Measurements from ENCODE around the gene CNFN.

The CNFN gene

DNA sequence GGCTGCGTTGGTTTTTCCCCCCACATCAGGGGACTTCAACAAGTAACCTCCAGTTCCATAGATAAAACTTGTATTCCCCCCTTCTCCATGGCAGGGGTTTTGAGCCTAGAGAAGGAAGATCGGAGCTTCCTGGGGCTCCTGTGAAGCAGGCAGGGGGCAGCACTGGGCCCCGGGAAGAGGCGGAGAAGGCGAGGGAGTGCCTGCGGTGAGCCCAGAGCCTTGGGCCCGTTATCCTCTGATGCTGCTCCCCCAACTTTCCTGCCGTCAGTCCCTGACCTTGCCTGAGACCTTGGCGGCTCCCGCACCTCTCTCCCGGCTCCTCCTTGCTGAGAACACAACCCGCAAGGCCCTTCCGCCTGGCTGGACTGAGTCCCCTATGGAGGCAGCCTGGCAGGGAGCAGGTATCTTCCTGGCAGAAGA is 34.6 kb upstream of the CNFN start:
- Histone ChIP-seq H3K9me3 (ENCODE audit: insufficient read depth, low read length) (no peaks in the 10 kb centered on the region), H3K4me3 (ENCODE audit: low read length) (no peak overlapping the region), H3K27me3 (ENCODE audit: low read depth, low read length) (no peaks in the 10 kb centered on the region), H3K9ac (ENCODE audit: low read length) (no peak overlapping the region), H4K20me1 (ENCODE audit: insufficient read depth, low read length) (no peaks in the 10 kb centered on the region), H3K4me1 (ENCODE audit: low read length) (peaks cover 10% of the 10 kb centered on the region; the same call in 1 of the 2 replicates), H3K36me3 (replicated peaks; ENCODE audit: low read depth, low read length) (no peaks in the 10 kb centered on the region), H3K79me2 (ENCODE audit: low read length) (peaks cover 12% of the 10 kb centered on the region; the same call in 1 of the 2 replicates), H2AFZ (ENCODE audit: low read depth, low read length) (no peak overlapping the region), H3K27ac (ENCODE audit: low read length) (no peak overlapping the region), H3K4me2 (ENCODE audit: low read length) (no peak overlapping the region)
- TF ChIP-seq, protein P1, sequence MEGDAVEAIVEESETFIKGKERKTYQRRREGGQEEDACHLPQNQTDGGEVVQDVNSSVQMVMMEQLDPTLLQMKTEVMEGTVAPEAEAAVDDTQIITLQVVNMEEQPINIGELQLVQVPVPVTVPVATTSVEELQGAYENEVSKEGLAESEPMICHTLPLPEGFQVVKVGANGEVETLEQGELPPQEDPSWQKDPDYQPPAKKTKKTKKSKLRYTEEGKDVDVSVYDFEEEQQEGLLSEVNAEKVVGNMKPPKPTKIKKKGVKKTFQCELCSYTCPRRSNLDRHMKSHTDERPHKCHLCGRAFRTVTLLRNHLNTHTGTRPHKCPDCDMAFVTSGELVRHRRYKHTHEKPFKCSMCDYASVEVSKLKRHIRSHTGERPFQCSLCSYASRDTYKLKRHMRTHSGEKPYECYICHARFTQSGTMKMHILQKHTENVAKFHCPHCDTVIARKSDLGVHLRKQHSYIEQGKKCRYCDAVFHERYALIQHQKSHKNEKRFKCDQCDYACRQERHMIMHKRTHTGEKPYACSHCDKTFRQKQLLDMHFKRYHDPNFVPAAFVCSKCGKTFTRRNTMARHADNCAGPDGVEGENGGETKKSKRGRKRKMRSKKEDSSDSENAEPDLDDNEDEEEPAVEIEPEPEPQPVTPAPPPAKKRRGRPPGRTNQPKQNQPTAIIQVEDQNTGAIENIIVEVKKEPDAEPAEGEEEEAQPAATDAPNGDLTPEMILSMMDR (IDR thresholded peaks at IDR 0.05; ENCODE audit: low read depth, low read length): no peak
- no peak for TF ChIP-seq EZH2phosphoT487 (IDR thresholded peaks at IDR 0.05; ENCODE audit: low read depth)

DNA sequence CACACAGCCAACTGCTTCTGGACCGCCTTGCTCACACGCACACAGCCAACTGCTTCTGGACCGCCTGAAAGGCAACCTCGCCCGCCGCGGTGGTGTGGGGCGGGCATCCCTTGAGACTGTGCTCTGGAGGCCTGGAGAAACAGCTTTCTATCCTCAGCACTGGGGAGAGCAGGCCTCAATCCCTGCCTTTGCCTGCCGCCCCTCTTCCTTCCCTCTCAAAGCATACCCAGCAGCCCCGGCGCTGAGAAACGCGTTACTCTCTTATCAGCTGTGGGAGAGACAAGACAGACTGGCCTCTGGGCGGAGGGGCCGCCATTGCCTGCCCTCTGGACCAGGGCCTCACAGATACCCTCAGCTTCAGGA is 34.2 kb upstream of the CNFN start:
- H3K9ac ChIP-seq (ENCODE audit: low read length): no peak overlapping the region
- TF ChIP-seq EZH2phosphoT487 (IDR thresholded peaks at IDR 0.05; ENCODE audit: low read depth): no peak
- TF ChIP-seq, protein P1 (IDR thresholded peaks at IDR 0.05; ENCODE audit: low read depth, low read length): no peak

DNA sequence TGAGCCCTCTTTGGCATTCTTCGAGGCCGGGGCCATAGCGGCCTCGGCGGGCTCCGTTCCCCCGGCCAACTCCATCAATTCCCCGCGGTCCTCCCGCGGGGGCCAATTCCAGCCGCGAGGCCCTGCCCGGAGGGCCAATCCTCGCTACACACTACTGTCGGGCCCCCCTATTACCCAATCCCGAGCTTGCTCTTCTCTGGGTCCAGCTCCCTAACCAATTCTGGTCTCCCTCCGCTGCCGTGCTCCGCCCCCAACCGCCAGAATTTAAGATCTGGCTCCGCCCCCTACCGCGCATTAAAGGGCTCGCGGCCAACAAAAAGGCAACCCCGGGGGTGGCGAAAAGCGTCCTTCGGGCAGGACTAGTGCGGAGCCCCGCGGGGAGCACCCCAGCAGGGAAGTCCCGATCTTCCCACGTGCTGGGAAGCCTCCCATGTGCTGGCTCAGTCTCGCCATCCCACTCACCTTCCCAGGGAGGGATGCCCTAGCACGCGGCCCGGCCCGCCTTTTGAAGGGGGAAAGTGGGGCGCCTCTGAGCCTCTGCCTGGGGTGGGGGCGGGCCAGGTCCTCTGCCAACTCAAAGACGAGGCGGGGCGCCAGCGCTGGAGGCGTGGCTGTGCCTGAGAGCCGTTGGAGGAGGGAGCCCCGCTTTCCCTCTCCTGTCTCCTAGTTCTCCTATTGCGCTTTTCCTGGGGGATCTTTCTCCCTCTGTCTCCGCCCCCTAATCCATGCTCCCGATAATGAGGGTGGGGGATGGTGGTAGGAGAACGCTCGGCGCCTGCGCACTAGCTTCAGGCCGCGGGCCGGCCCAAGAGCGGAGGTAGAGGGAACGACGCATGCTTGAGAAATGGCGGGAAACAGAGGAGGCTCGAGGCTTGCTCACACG is 33.6 kb upstream of the CNFN start:
- Histone ChIP-seq H3K36me3 (replicated peaks; ENCODE audit: low read depth, low read length) (no peaks in the 10 kb centered on the region), H3K9me3 (ENCODE audit: insufficient read depth, low read length) (no peaks in the 10 kb centered on the region), H4K20me1 (ENCODE audit: insufficient read depth, low read length) (no peaks in the 10 kb centered on the region), H3K27ac (ENCODE audit: low read length) (peak overlapping the region; percentile 40), H3K4me1 (ENCODE audit: low read length) (peaks cover 10% of the 10 kb centered on the region; the same call in 1 of the 2 replicates), H3K79me2 (ENCODE audit: low read length) (peaks cover 12% of the 10 kb centered on the region; the same call in 1 of the 2 replicates), H2AFZ (ENCODE audit: low read depth, low read length) (peak overlapping the region; percentile 69), H3K4me3 (ENCODE audit: low read length) (peak overlapping the region; percentile 83), H3K4me2 (ENCODE audit: low read length) (peak overlapping the region; percentile 88), H3K9ac (ENCODE audit: low read length) (peak overlapping the region; percentile 73), H3K27me3 (ENCODE audit: low read depth, low read length) (no peaks in the 10 kb centered on the region)
- TF ChIP-seq, protein P1 (IDR thresholded peaks at IDR 0.05; ENCODE audit: low read depth, low read length): no peak
- no peak for TF ChIP-seq EZH2phosphoT487 (IDR thresholded peaks at IDR 0.05; ENCODE audit: low read depth)

More for the DNA sequence above, 34.2 kb upstream of the CNFN start:
- no peaks in the 10 kb centered on the region for H3K27me3 ChIP-seq (ENCODE audit: low read depth, low read length)
- no peaks in the 10 kb centered on the region for H4K20me1 ChIP-seq (ENCODE audit: insufficient read depth, low read length)
- H3K9me3 ChIP-seq (ENCODE audit: insufficient read depth, low read length): no peaks in the 10 kb centered on the region
- no peak overlapping the region for H3K4me3 ChIP-seq (ENCODE audit: low read length)
- H3K79me2 ChIP-seq (ENCODE audit: low read length): peaks cover 12% of the 10 kb centered on the region; the same call in 1 of the 2 replicates
- H3K36me3 ChIP-seq (replicated peaks; ENCODE audit: low read depth, low read length): no peaks in the 10 kb centered on the region
- no peak overlapping the region for H2AFZ ChIP-seq (ENCODE audit: low read depth, low read length)
- peaks cover 10% of the 10 kb centered on the region; the same call in 1 of the 2 replicates for H3K4me1 ChIP-seq (ENCODE audit: low read length)
- H3K4me2 ChIP-seq (ENCODE audit: low read length): peak overlapping the region; percentile 88; the same call in 1 of the 2 replicates
- no peak overlapping the region for H3K27ac ChIP-seq (ENCODE audit: low read length)

DNA sequence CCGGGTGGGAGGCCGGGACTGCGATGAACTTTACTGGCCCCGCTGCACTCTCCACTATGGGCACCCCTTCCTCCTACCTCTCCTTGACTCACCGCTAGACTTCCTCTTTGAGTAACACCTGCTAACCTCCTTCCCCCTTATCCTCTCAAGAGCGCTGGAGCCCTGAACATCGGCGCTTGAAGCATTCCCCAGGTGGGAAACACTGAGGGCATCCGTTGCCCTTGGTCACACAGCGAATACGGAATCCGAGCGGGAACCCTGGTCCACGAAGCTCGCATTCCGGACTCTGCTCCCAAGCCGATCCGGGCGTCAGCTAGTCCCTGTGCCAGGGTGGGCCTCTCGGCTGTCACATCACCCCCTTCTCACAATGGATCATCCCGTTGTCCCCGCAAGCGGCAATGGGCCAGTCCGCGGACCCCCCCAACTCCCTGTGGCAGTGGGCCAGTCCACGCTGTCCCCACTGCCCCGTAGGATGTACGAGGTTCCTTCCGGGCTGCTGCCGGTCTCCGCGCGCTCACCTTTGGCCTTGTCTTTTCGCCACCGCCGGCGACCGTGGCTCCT is 32.9 kb upstream of the CNFN start:
- H3K27me3 ChIP-seq (ENCODE audit: low read depth, low read length): no peaks in the 10 kb centered on the region
- H3K4me3 ChIP-seq (ENCODE audit: low read length): peak overlapping the region; percentile 83
- no peaks in the 10 kb centered on the region for H4K20me1 ChIP-seq (ENCODE audit: insufficient read depth, low read length)
- peaks cover 10% of the 10 kb centered on the region; the same call in 1 of the 2 replicates for H3K4me1 ChIP-seq (ENCODE audit: low read length)
- H2AFZ ChIP-seq (ENCODE audit: low read depth, low read length): peak overlapping the region; percentile 69
- peaks cover 12% of the 10 kb centered on the region; the same call in 1 of the 2 replicates for H3K79me2 ChIP-seq (ENCODE audit: low read length)
- H3K27ac ChIP-seq (ENCODE audit: low read length): peak overlapping the region; percentile 40
- no peaks in the 10 kb centered on the region for H3K36me3 ChIP-seq (replicated peaks; ENCODE audit: low read depth, low read length)
- peak overlapping the region; percentile 73 for H3K9ac ChIP-seq (ENCODE audit: low read length)
- peak overlapping the region; percentile 88 for H3K4me2 ChIP-seq (ENCODE audit: low read length)
- no peak for TF ChIP-seq EZH2phosphoT487 (IDR thresholded peaks at IDR 0.05; ENCODE audit: low read depth)
- TF ChIP-seq, protein P1 (IDR thresholded peaks at IDR 0.05; ENCODE audit: low read depth, low read length): no peak
- H3K9me3 ChIP-seq (ENCODE audit: insufficient read depth, low read length): no peaks in the 10 kb centered on the region

All from OCI-LY3 (cell line).